ENCODE measurements around the gene FFAR1.

The FFAR1 gene, protein sequence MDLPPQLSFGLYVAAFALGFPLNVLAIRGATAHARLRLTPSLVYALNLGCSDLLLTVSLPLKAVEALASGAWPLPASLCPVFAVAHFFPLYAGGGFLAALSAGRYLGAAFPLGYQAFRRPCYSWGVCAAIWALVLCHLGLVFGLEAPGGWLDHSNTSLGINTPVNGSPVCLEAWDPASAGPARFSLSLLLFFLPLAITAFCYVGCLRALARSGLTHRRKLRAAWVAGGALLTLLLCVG (N-terminal part only)

GRCh38 chr19:35347171-35347929 lies at the start of gene FFAR1:
Gene FFAR1 (plus strand): TSS chr19:35347902. CDS start chr19:35351552, 3,650 bp downstream.
- H3K4me3 ChIP-seq (replicated peaks in 1 of 2; ENCODE audit: low read depth in 2 of 2, low read length in 2 of 2) = no peak within 1 kb of the TSS
- no peak for DNase-seq (ENCODE audit: low read depth in 2 of 2)
- TF ChIP-seq CTCF (IDR thresholded peaks at IDR 0.05; ENCODE audit: low read depth, low read length) = no peak

GRCh38 chr19:35297922-35298321 lies 49.8 kb upstream of the FFAR1 start:
- no peak for TF ChIP-seq CTCF (IDR thresholded peaks at IDR 0.05; ENCODE audit: low read depth, low read length)
- DNase-seq (ENCODE audit: low read depth in 2 of 2) = no peak
- no peak overlapping the region for H3K4me3 ChIP-seq (replicated peaks in 1 of 2; ENCODE audit: low read depth in 2 of 2, low read length in 2 of 2)

DNA sequence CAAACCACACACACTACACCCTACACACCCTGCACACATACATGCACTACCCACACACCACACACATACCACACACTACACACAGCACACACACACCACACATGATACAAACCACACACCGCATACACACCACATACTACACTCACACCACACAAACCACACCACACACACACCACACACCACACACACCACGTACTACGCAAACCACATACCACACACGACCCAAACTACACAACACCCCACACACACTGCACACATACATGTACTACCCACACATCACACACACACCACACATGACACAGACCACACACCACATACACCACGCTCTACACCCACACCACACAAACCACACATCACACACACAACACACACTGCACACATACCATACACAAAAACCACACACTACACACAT lies 49.1 kb upstream of the FFAR1 start:
- DNase-seq (ENCODE audit: low read depth in 2 of 2) = no peak
- no peak for TF ChIP-seq CTCF (IDR thresholded peaks at IDR 0.05; ENCODE audit: low read depth, low read length)
- no peak overlapping the region for H3K4me3 ChIP-seq (replicated peaks in 1 of 2; ENCODE audit: low read depth in 2 of 2, low read length in 2 of 2)

GRCh38 chr19:35299523-35300338 lies 48.0 kb upstream of the FFAR1 start:
- DNase-seq (ENCODE audit: low read depth in 2 of 2) = no peak
- no peak for TF ChIP-seq CTCF (IDR thresholded peaks at IDR 0.05; ENCODE audit: low read depth, low read length)
- no peak overlapping the region for H3K4me3 ChIP-seq (replicated peaks in 1 of 2; ENCODE audit: low read depth in 2 of 2, low read length in 2 of 2)

- TF ChIP-seq CTCF (IDR thresholded peaks at IDR 0.05; ENCODE audit: low read depth, low read length) = no peak
- no peak for DNase-seq (ENCODE audit: low read depth in 2 of 2)
- no peak overlapping the region for H3K4me3 ChIP-seq (replicated peaks in 1 of 2; ENCODE audit: low read depth in 2 of 2, low read length in 2 of 2)
These were observed 47.4 kb upstream of the FFAR1 start for GRCh38 chr19:35300339-35300649.

- no peak overlapping the region for H3K4me3 ChIP-seq (replicated peaks in 1 of 2; ENCODE audit: low read depth in 2 of 2, low read length in 2 of 2)
- TF ChIP-seq CTCF (IDR thresholded peaks at IDR 0.05; ENCODE audit: low read depth, low read length) = no peak
- DNase-seq (ENCODE audit: low read depth in 2 of 2) = no peak
These were observed 45.7 kb upstream of the FFAR1 start for GRCh38 chr19:35301961-35302360.
